CD4-positive, CD25-positive, alpha-beta regulatory T cell (primary cell): ENCODE measurements around the gene CD4. TPM values are rescaled to one million over a fixed set of nuclear protein-coding genes. Genes with fewer than 3 reads are reported as not detected.
"Not testable (repeated sequence)": the region's sequence is repeated elsewhere in the genome, so short reads cannot be mapped to it uniquely, and the experiment has no call there.

Source experiments
- ATAC-seq, 2 donors: fragments of 150-1000 bp; cut with Tn5 transposase; one replicate each; pipeline ENCODE4 v1.10.0; 2021; ENCODE audit warnings: low read depth in 2 of 2, moderate number of reproducible peaks in 2 of 2, moderate library complexity in 1 of 2
- DNase-seq, 3 donors: peaks; one replicate each; pipeline versions ENCODE4 v3.0.0 to v3.0.0-alpha.2; 2012 to 2022; ENCODE audit warnings: mixed read lengths in 1 of 3
- H3K27ac ChIP-seq: one replicate; pipeline ENCODE4 v1.7.0; 2013; ENCODE audit warnings: mild to moderate bottlenecking, low read length; ENCODE audit not compliant: insufficient read depth, poor library complexity, severe bottlenecking
- H3K27me3 ChIP-seq: one replicate; pipeline ENCODE4 v1.7.0; 2013; ENCODE audit warnings: low read length; ENCODE audit not compliant: control insufficient read depth, insufficient read depth
- H3K36me3 ChIP-seq: one replicate; pipeline ENCODE4 v1.7.0; 2013; ENCODE audit warnings: mild to moderate bottlenecking, low read length, moderate library complexity; ENCODE audit not compliant: control insufficient read depth, insufficient read depth
- H3K4me1 ChIP-seq: 2 replicates; pipeline ENCODE4 v1.7.0; 2013; ENCODE audit warnings: mild to moderate bottlenecking, low read length; ENCODE audit not compliant: insufficient read depth, control insufficient read depth, poor library complexity, severe bottlenecking
- H3K4me3 ChIP-seq: one replicate; pipeline ENCODE4 v1.7.0; 2013; ENCODE audit warnings: low read depth, mild to moderate bottlenecking, low read length, moderate library complexity
- H3K9me3 ChIP-seq, 2 experiments: 1 replicate in 1 of 2; 2 replicates in 1 of 2; pipeline ENCODE4 v1.7.0; 2013; ENCODE audit warnings: low read length in 2 of 2, mild to moderate bottlenecking in 1 of 2, moderate library complexity in 1 of 2; ENCODE audit not compliant: control insufficient read depth in 2 of 2
- H3K27ac Mint-ChIP-seq, 3 donors: one replicate each; pipeline ENCODE4 v1.8.0; 2020 to 2022; ENCODE audit warnings: mild to moderate bottlenecking in 3 of 3, mixed read lengths in 3 of 3, moderate library complexity in 2 of 3
- H3K27me3 Mint-ChIP-seq: one replicate; pipeline ENCODE4 v1.8.0; 2022; ENCODE audit warnings: mild to moderate bottlenecking, mixed read lengths
- H3K36me3 Mint-ChIP-seq: one replicate; pipeline ENCODE4 v1.8.0; 2020; ENCODE audit warnings: mixed read lengths
- H3K4me1 Mint-ChIP-seq, 4 donors: one replicate each; pipeline ENCODE4 v1.8.0; 2020 to 2022; ENCODE audit warnings: mixed read lengths in 4 of 4, mild to moderate bottlenecking in 1 of 4
- H3K4me3 Mint-ChIP-seq, 4 donors: one replicate each; pipeline ENCODE4 v1.8.0; 2020 to 2022; ENCODE audit warnings: mild to moderate bottlenecking in 4 of 4, mixed read lengths in 4 of 4, moderate library complexity in 3 of 4
- H3K9me3 Mint-ChIP-seq, 7 donors: one replicate each; pipeline ENCODE4 v1.8.0; 2020 to 2022; ENCODE audit warnings: mixed read lengths in 7 of 7, mild to moderate bottlenecking in 3 of 7, moderate library complexity in 2 of 7
- polyA plus RNA-seq, 4 donors: library from polyadenylated mRNA; unstranded; fragments of 300-500 nt; fragmentation: Illumina TruSeq; gene quantifications; one replicate each; pipeline ENCODE4 v1.2.3, GENCODE V29; 2021
- total RNA-seq: library from RNA; stranded (reverse); gene quantifications from one replicate; pipeline ENCODE4 v1.2.3, GENCODE V29; 2022

CD4 gene
- total RNA-seq: 224 TPM
- polyA plus RNA-seq: 100 to 1,000 TPM; 312 to 330 (median 324) TPM

DNA sequence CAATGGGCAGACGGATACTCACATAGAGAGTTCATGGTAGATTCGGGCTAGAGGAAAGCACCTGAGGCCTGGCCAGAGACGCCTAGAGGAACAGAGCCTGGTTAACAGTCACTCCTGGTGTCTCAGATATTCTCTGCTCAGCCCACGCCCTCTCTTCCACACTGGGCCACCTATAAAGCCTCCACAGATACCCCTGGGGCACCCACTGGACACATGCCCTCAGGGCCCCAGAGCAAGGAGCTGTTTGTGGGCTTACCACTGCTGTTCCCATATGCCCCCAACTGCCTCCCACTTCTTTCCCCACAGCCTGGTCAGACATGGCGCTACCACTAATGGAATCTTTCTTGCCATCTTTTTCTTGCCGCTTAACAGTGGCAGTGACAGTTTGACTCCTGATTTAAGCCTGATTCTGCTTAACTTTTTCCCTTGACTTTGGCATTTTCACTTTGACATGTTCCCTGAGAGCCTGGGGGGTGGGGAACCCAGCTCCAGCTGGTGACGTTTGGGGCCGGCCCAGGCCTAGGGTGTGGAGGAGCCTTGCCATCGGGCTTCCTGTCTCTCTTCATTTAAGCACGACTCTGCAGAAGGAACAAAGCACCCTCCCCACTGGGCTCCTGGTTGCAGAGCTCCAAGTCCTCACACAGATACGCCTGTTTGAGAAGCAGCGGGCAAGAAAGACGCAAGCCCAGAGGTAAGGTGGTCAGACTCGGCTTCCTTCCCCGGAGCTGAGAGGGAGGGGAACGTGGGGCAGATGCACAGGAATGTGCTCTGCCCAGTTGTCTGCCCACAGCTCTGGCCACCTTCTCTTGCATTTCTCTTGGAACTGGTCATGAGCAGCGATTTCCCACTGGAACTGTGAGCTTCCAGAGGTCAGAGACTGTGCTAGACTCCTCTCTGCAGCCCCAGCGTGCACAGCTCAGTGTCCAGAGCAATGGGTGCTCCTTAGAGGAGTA, at the start of gene CD4:
CD4 (plus strand) TSS at position 557 of the 953 bp plus-strand sequence. CDS start 10,611 bp downstream, outside the sequence.
- Mint-ChIP-seq H3K27me3 (no peaks in the 10 kb centered on the region), H3K9me3 (no peaks in the 10 kb centered on the region), H3K4me1 (peaks cover 20 to 79% (median 45%) of the 10 kb centered on the region in 4 donors), H3K36me3 (peaks cover 3% of the 10 kb centered on the region), H3K4me3 (peak within 1 kb of the TSS; percentile 97 to 99 (median 98)), H3K27ac (peak within 1 kb of the TSS; percentile 96 to 100 (median 99))
- Histone ChIP-seq H3K4me3 (peak within 1 kb of the TSS; percentile 96), H3K36me3 (no peaks in the 10 kb centered on the region), H3K9me3 (no peaks in the 10 kb centered on the region), H3K27me3 (no peaks in the 10 kb centered on the region), H3K4me1 (peaks cover 66% of the 10 kb centered on the region), H3K27ac (peak within 1 kb of the TSS; percentile 84)
- ATAC-seq (peak; percentile 63 to 67), DNase-seq (peak; percentile 41 to 91 (median 68))

DNA sequence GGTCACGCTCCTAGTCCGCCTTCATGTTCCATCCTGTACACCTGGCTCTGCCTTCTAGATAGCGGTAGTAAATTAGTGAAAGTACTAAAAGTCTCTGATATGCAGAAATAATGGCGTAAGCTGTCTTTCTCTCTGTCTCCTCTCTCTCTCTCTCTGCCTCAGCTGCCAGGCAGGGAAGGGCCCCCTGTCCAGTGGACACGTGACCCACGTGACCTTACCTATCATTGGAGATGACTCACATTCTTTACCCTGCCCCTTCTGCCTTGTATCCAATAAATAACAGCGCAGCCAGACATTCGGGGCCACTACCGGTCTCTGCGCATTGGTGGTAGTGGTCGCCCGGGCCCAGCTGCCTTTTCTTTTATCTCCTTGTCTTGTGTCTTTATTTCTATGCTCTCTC, 47.2 kb upstream of the CD4 start:
- H3K27ac Mint-ChIP-seq, H3K27me3 Mint-ChIP-seq, H3K27ac ChIP-seq, ATAC-seq, H3K4me3 Mint-ChIP-seq, H3K4me3 ChIP-seq, H3K9me3 Mint-ChIP-seq, H3K4me1 ChIP-seq, H3K36me3 ChIP-seq, H3K27me3 ChIP-seq, H3K36me3 Mint-ChIP-seq, DNase-seq, H3K9me3 ChIP-seq: not testable (repeated sequence)
- H3K4me1 Mint-ChIP-seq: peaks cover 0 to 13% (median 5%) of the 10 kb centered on the region in 4 donors

DNA sequence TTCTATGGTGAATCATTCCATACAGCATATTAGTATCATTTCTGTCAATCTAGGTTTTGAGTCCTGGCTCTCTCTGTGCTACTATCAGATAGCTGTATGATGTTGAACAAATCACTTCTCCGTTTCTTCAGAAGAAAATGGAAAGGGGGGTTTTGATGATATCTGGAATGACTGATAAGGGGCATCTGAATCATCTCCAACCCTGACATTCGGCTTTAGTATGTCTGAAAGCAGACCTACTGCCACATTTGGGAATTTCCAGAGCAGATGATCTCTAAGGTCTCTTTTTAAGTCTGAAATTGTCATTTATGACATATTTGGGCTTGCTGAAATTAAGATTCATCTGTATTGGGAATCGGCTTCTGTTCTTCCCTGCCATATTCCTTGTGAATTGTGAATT, 46.5 kb upstream of the CD4 start:
- Mint-ChIP-seq H3K4me1 (peaks cover 0 to 13% (median 6%) of the 10 kb centered on the region in 4 donors), H3K27me3 (no peaks in the 10 kb centered on the region), H3K27ac (no peak overlapping the region), H3K36me3 (peaks cover 16% of the 10 kb centered on the region), H3K4me3 (no peak overlapping the region), H3K9me3 (peaks cover 0 to 2% (median 0%) of the 10 kb centered on the region in 7 donors)
- Histone ChIP-seq H3K4me3 (no peak overlapping the region), H3K36me3 (peaks cover 6% of the 10 kb centered on the region), H3K27ac (no peak overlapping the region), H3K4me1 (no peaks in the 10 kb centered on the region), H3K27me3 (no peaks in the 10 kb centered on the region), H3K9me3 (no peaks in the 10 kb centered on the region)
- no peak for DNase-seq
- no peak for ATAC-seq

DNA sequence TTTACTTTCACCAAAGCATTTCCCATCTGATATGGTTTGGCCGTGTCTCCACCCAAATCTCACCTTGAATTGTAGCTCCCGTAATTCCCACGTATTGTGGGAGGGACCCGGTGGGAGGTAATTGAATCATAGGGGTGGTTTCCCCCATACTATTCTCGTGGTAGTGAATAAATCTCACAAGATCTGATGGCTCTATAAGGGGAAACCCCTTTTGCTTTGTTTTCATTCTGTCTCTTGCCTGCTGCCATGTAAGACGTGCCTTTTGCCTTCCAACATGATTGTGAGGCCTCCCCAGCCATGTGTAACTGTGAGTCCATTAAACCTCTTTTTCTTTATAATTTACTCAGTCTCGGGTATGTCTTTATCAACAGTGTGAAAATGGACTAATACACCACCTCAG, 46.0 kb upstream of the CD4 start:
- peaks cover 21% of the 10 kb centered on the region for H3K36me3 Mint-ChIP-seq
- not testable (repeated sequence) for H3K27ac Mint-ChIP-seq

DNA sequence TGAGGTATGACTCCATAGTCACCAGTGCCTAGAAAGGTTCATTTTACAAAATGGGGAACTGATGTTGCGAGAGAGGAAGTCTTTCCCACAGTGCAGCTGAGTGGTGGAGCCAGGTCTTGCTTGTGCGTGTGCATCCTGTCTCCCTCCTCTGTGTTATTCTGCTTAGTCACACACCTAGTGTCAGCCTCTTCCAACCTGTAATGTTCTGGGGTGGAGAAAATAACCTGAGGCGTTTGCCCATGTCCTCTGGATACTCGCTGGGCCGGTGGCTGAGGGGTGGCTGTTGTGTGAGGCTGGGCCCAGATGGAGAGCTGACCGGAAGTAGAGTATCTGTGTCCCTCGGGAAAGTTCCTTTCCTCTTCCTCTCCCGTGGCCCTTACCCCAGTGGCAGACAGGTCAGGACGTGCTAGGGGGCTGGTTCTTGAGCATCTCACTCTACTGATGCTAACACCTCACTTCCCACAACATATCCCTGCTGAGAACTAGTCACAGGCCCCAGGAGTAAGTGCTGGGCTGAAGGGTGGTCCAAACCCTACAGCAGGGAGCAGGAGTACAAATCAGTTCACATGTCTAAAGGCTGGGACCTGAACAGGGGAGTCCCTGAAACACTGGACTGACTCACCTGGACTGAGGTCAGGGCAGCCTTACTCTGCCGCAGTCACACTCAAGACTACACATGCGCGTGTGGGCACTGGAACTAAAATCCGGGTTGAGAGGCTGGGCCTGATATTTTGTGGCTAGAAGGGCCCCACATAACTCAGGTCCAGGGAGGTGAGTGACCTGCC, 43.4 kb upstream of the CD4 start:
- Mint-ChIP-seq H3K9me3 (peaks cover 0 to 2% (median 0%) of the 10 kb centered on the region in 7 donors), H3K36me3 (peaks cover 29% of the 10 kb centered on the region), H3K4me3 (peak overlapping the region in 1 of 4 donors; percentile 80), H3K27ac (peak overlapping the region; percentile 79 to 86 (median 79)), H3K27me3 (no peaks in the 10 kb centered on the region), H3K4me1 (peaks cover 0 to 17% (median 7%) of the 10 kb centered on the region in 4 donors)
- H3K27me3 ChIP-seq: no peaks in the 10 kb centered on the region
- no peaks in the 10 kb centered on the region for H3K9me3 ChIP-seq
- peaks cover 32% of the 10 kb centered on the region for H3K36me3 ChIP-seq
- ATAC-seq (peak; percentile 80 to 85), DNase-seq (peak in 1 of 3 donors; percentile 63)
- no peak overlapping the region for H3K4me3 ChIP-seq
- H3K27ac ChIP-seq: no peak overlapping the region
- no peaks in the 10 kb centered on the region for H3K4me1 ChIP-seq

More for the DNA sequence above, 46.0 kb upstream of the CD4 start:
- H3K4me3 ChIP-seq, DNase-seq, H3K9me3 Mint-ChIP-seq, H3K27me3 ChIP-seq, H3K27me3 Mint-ChIP-seq, H3K4me3 Mint-ChIP-seq, ATAC-seq, H3K9me3 ChIP-seq, H3K27ac ChIP-seq, H3K4me1 ChIP-seq: not testable (repeated sequence)
- peaks cover 11% of the 10 kb centered on the region for H3K36me3 ChIP-seq
- peaks cover 0 to 15% (median 7%) of the 10 kb centered on the region in 4 donors for H3K4me1 Mint-ChIP-seq

DNA sequence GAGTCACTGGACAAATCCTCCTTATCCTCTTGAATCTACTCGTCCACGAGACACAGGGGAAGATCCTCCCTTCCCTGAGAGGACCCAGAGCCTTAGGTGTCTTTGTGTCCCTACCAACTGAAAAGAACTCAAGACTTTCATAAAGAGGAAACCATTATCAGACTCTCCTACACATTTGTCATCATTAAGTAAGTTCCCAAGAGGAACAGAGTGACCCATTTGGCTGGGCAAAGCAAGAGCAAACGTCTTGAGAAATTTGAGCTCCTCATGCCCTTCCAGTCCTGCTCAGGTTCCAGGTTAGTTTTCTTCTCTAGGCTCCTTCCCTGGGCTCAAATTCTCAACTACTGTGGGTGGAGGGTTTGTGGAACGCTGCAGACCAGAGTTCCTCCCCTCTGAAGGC, 42.1 kb upstream of the CD4 start:
- H3K27ac ChIP-seq: no peak overlapping the region
- H3K36me3 ChIP-seq: peaks cover 37% of the 10 kb centered on the region
- H3K36me3 Mint-ChIP-seq: peaks cover 31% of the 10 kb centered on the region

DNA sequence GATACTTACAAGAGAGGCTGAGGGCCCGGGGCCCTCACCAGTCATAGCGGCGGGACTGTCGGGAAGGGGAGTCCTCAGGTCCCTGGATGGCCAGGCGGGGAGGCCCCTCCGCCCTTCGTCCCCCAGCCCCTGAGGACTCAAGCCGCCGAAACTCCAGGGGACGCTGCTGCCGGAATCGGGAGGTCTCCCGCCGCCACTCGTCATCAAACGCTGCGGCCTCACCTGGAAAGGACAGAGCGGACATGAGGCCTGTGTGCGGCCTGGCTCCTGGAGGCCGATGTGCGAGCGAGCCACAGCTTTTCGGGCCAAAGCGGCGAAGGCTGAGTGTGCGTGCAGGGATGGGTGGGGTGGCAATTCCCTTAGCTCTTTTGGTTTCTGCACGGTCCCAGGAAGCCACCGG, 40.6 kb upstream of the CD4 start:
- DNase-seq: no peak
- Mint-ChIP-seq H3K27ac (no peak overlapping the region), H3K36me3 (peaks cover 31% of the 10 kb centered on the region), H3K9me3 (peaks cover 0 to 2% (median 0%) of the 10 kb centered on the region in 7 donors), H3K4me1 (peaks cover 0 to 41% (median 15%) of the 10 kb centered on the region in 4 donors), H3K27me3 (peaks cover 9% of the 10 kb centered on the region), H3K4me3 (peak overlapping the region in 2 of 4 donors; percentile 48 to 52)
- Histone ChIP-seq H3K27ac (no peak overlapping the region), H3K9me3 (no peaks in the 10 kb centered on the region), H3K4me3 (no peak overlapping the region), H3K4me1 (peaks cover 20% of the 10 kb centered on the region), H3K36me3 (peaks cover 37% of the 10 kb centered on the region), H3K27me3 (no peaks in the 10 kb centered on the region)
- no peak for ATAC-seq

More for the DNA sequence above, 42.1 kb upstream of the CD4 start:
- DNase-seq (no peak), ATAC-seq (no peak)
- Mint-ChIP-seq H3K27me3 (no peaks in the 10 kb centered on the region), H3K9me3 (peaks cover 0 to 2% (median 0%) of the 10 kb centered on the region in 7 donors), H3K4me3 (peak overlapping the region in 1 of 4 donors; percentile 52), H3K27ac (peak overlapping the region in 2 of 3 donors; percentile 6 to 22), H3K4me1 (peaks cover 0 to 30% (median 10%) of the 10 kb centered on the region in 4 donors)
- Histone ChIP-seq H3K4me3 (no peak overlapping the region), H3K4me1 (peaks cover 8% of the 10 kb centered on the region), H3K27me3 (no peaks in the 10 kb centered on the region), H3K9me3 (no peaks in the 10 kb centered on the region)
